Spleen (tissue), 11 donors: ENCODE data around the gene ATP10A. TPM values are rescaled to one million over a fixed set of nuclear protein-coding genes. Genes with fewer than 3 reads are reported as not detected.
A peak's percentile ranks its signal among the peaks of the same experiment; 100 is the strongest.

Experiments used
- DNase-seq: peaks from one replicate; pipeline ENCODE4 v3.0.0-alpha.2; 2020
- H3K27ac ChIP-seq, 8 donors: fragments of 200-600 bp; sonication (generic) in 7 of 8; 1 replicate in 4 of 8; 2 replicates in 4 of 8; pipeline versions ENCODE4 v1.5.0 to v1.8.0; 2016 to 2021; ENCODE audit warnings: inconsistent platforms in 4 of 8, mild to moderate bottlenecking in 4 of 8, moderate library complexity in 1 of 8
- H3K27me3 ChIP-seq, 7 donors: fragments of 200-600 bp; sonication (generic) in 6 of 7; replicated peaks in 1 of 7; 1 replicate in 4 of 7; 2 replicates in 3 of 7; pipeline versions ENCODE4 v1.5.0 to v1.8.0; 2016 to 2021; ENCODE audit warnings: inconsistent platforms in 3 of 7, mild to moderate bottlenecking in 1 of 7
- H3K36me3 ChIP-seq, 6 donors: fragments of 200-600 bp; sonication (generic) in 5 of 6; 1 replicate in 4 of 6; 2 replicates in 2 of 6; pipeline versions ENCODE4 v1.5.0 to v1.8.0; 2016 to 2021; ENCODE audit warnings: inconsistent platforms in 2 of 6
- H3K4me1 ChIP-seq, 6 donors: fragments of 200-600 bp; sonication (generic) in 5 of 6; 1 replicate in 3 of 6; 2 replicates in 3 of 6; pipeline versions ENCODE4 v1.5.0 to v1.8.0; 2016 to 2021; ENCODE audit warnings: inconsistent platforms in 3 of 6
- H3K4me3 ChIP-seq, 8 donors: fragments of 200-600 bp; sonication (generic) in 7 of 8; 1 replicate in 4 of 8; 2 replicates in 4 of 8; pipeline versions ENCODE4 v1.5.0 to v1.8.0; 2016 to 2021; ENCODE audit warnings: inconsistent platforms in 4 of 8, mild to moderate bottlenecking in 4 of 8, moderate library complexity in 2 of 8
- H3K9me3 ChIP-seq, 8 donors: fragments of 200-600 bp; sonication (generic) in 7 of 8; 1 replicate in 4 of 8; 2 replicates in 4 of 8; pipeline versions ENCODE4 v1.5.0 to v1.8.0; 2016 to 2021; ENCODE audit warnings: inconsistent platforms in 4 of 8
- CTCF ChIP-seq, 11 experiments: fragments of 200-600 bp in 7 of 11; fragments of 450-650 bp in 4 of 11; sonication (generic) in 4 of 11; IDR thresholded peaks in 8 of 11; conservative IDR thresholded peaks in 3 of 11; 1 replicate in 7 of 11; 2 replicates in 4 of 11; pipeline versions ENCODE4 v1.4.0 to v1.8.0; 2016 to 2021; ENCODE audit warnings: antibody characterized with exemption in 11 of 11, inconsistent platforms in 4 of 11, mild to moderate bottlenecking in 1 of 11
- POLR2A ChIP-seq, 3 donors: fragments of 450-650 bp; IDR thresholded peaks; one replicate each; pipeline ENCODE4 v1.5.1; 2017; ENCODE audit warnings: antibody characterized with exemption in 3 of 3, mild to moderate bottlenecking in 1 of 3
- POLR2AphosphoS5 ChIP-seq, 3 donors: sonication (generic); formaldehyde crosslinking; IDR thresholded peaks; one replicate each; pipeline ENCODE4 v1.5.1; 2017; ENCODE audit warnings: antibody characterized with exemption in 3 of 3
- WGBS, 5 donors: extraction: QIAGEN DNeasy Blood & Tissue Kit in 3 of 5; methylation state at CpG; one replicate each; pipeline versions ENCODE4 v1.1.5 to v1.1.7; 2013 to 2018; 5-methylcytosine and 5-hydroxymethylcytosine counted together
- intact Hi-C: fragments of 100-400 bp; cut with DNase I; formaldehyde crosslinking; loops from one replicate; pipeline ENCODE4 v1.15.0; 2023; ENCODE audit warnings: low total_unique reads
- polyA plus RNA-seq, 3 donors: library from polyadenylated mRNA; stranded (reverse); fragments of 200-250 nt; gene quantifications; one replicate each; pipeline ENCODE4 v1.2.1, GENCODE V29; 2013
- total RNA-seq, 7 donors: library from RNA; depleted of rRNA in 3 of 7; stranded (reverse); fragments of >200 nt in 3 of 7; fragmentation: NEBNext Ultra II Directional in 4 of 7; extraction: Animal tissue kit (Norgen Biotek cat#: 25700) in 4 of 7; gene quantifications; one replicate each; pipeline versions ENCODE4 v1.1.0 to v1.2.1, GENCODE V29; 2016 to 2021
- donor health status: healthy with polysubstance abuse.
- donor health status: DM: no; HTN: no; CAD: no; lungs with moderate emphysema.
- donor health status: DM: no; HTN: no; CAD: no.
- donor health status: Bipolar disorder and iron deficiency.
- donor health status: healthy.
- donor health status: DM: no; HTN: no; CAD: no.
- donor health status: DM: yes; HTN: yes; CAD: no.

Gene ATP10A
- total and polyA plus RNA-seq, 10 donors: 0.54 to 8.6 (median 2.7) TPM

- Histone ChIP-seq H3K4me3 (no peak overlapping the region), H3K27ac (no peak overlapping the region), H3K36me3 (no peaks in the 10 kb centered on the region), H3K4me1 (no peaks in the 10 kb centered on the region), H3K27me3 (no peaks in the 10 kb centered on the region), H3K9me3 (peaks cover 0 to 8% (median 0%) of the 10 kb centered on the region in 8 donors)
- no peak for TF ChIP-seq POLR2AphosphoS5 (IDR thresholded peaks at IDR 0.05)
- no peak for TF ChIP-seq POLR2A (IDR thresholded peaks at IDR 0.05)
- no peak for TF ChIP-seq CTCF (IDR thresholded peaks at IDR 0.05 in 8 of 11, conservative IDR thresholded peaks at IDR 0.05 in 3 of 11)
- 81 to 94% (median 87%) methylated on average over 11 to 14 of the region's 14 CpGs for WGBS, 5 donors
- intact Hi-C loops: no loop called here
- no peak for DNase-seq
Observed at GRCh38 chr15:25764980-25765735, 98.0 kb downstream of the ATP10A start.

- DNase-seq: no peak
- TF ChIP-seq CTCF (IDR thresholded peaks at IDR 0.05 in 8 of 11, conservative IDR thresholded peaks at IDR 0.05 in 3 of 11): no peak
- TF ChIP-seq POLR2AphosphoS5 (IDR thresholded peaks at IDR 0.05): no peak
- no peak for TF ChIP-seq POLR2A (IDR thresholded peaks at IDR 0.05)
- Histone ChIP-seq H3K27ac (no peak overlapping the region), H3K4me1 (no peaks in the 10 kb centered on the region), H3K27me3 (no peaks in the 10 kb centered on the region), H3K9me3 (peaks cover 0 to 8% (median 0%) of the 10 kb centered on the region in 8 donors), H3K4me3 (no peak overlapping the region), H3K36me3 (no peaks in the 10 kb centered on the region)
- intact Hi-C loops: no loop called here
- 92 to 97% (median 96%) methylated on average over 7 of the region's 7 CpGs for WGBS, 5 donors
Observed at GRCh38 chr15:25763954-25764353, 99.2 kb downstream of the ATP10A start.

GRCh38 chr15:25763331-25763751 is 99.8 kb downstream of the ATP10A start:
- H3K27ac ChIP-seq: no peak overlapping the region
- no peak for TF ChIP-seq POLR2A (IDR thresholded peaks at IDR 0.05)
- TF ChIP-seq CTCF (IDR thresholded peaks at IDR 0.05 in 8 of 11, conservative IDR thresholded peaks at IDR 0.05 in 3 of 11): no peak
- TF ChIP-seq POLR2AphosphoS5 (IDR thresholded peaks at IDR 0.05): no peak
- WGBS, 5 donors: 56 to 80% (median 72%) methylated on average over 4 of the region's 4 CpGs
- intact Hi-C loops: no loop called here
- DNase-seq: no peak
- no peak overlapping the region for H3K4me3 ChIP-seq
- no peaks in the 10 kb centered on the region for H3K27me3 ChIP-seq
- peaks cover 0 to 8% (median 0%) of the 10 kb centered on the region in 8 donors for H3K9me3 ChIP-seq
- H3K4me1 ChIP-seq: no peaks in the 10 kb centered on the region
- no peaks in the 10 kb centered on the region for H3K36me3 ChIP-seq

- WGBS, 5 donors: 57 to 66% (median 61%) methylated on average over 13 of the region's 13 CpGs
- Histone ChIP-seq H3K36me3 (no peaks in the 10 kb centered on the region), H3K4me1 (no peaks in the 10 kb centered on the region), H3K9me3 (peaks cover 0 to 8% (median 0%) of the 10 kb centered on the region in 8 donors), H3K27me3 (no peaks in the 10 kb centered on the region), H3K4me3 (no peak overlapping the region), H3K27ac (peak overlapping the region in 1 of 8 donors; percentile 15)
- intact Hi-C loops: no loop called here
- no peak for TF ChIP-seq CTCF (IDR thresholded peaks at IDR 0.05 in 8 of 11, conservative IDR thresholded peaks at IDR 0.05 in 3 of 11)
- TF ChIP-seq POLR2AphosphoS5 (IDR thresholded peaks at IDR 0.05): no peak
- no peak for DNase-seq
Observed at GRCh38 chr15:25761971-25762662, 101.0 kb downstream of the ATP10A start.
